ENCODE measurements around the gene GNB1. TPM values are rescaled to one million over a fixed set of nuclear protein-coding genes. Genes with fewer than 3 reads are reported as not detected.

Gene GNB1
- total and polyA plus RNA-seq, 2 experiments from 2014 or later = 134 to 175 TPM

Other genes with a start within 250 kb of the GNB1 start
- gene CDK11B, start 232.1 kb downstream of the GNB1 start, total RNA-seq = 7.5 and 10.1 TPM in 2 replicates
- gene CDK11B, start 232.1 kb downstream of the GNB1 start, polyA plus RNA-seq = 15.3 and 21.3 TPM in 2 replicates
- gene SLC35E2B, start 198.3 kb downstream of the GNB1 start, total RNA-seq = 46.7 and 48.2 TPM in 2 replicates
- 27.5 and 29.2 TPM in 2 replicates for gene SLC35E2B, start 198.3 kb downstream of the GNB1 start, polyA plus RNA-seq
- gene CDK11A, start 166.7 kb downstream of the GNB1 start, total RNA-seq = 9.2 and 19.5 TPM in 2 replicates
- gene CDK11A, start 166.7 kb downstream of the GNB1 start, polyA plus RNA-seq = 30.9 and 41.6 TPM in 2 replicates
- gene NADK, start 112.6 kb downstream of the GNB1 start, total RNA-seq = 46.9 and 67.5 TPM in 2 replicates
- gene NADK, start 112.6 kb downstream of the GNB1 start, polyA plus RNA-seq = 57.3 and 68.2 TPM in 2 replicates
- gene CALML6, start 24.2 kb upstream of the GNB1 start, total RNA-seq = 0.53 TPM in 1 of 2 replicates, not detected in the other
- 0.33 and 1.3 TPM in 2 replicates for gene CALML6, start 24.2 kb upstream of the GNB1 start, polyA plus RNA-seq
- 3.6 and 5.8 TPM in 2 replicates for gene TMEM52, start 28.2 kb upstream of the GNB1 start, total RNA-seq
- 5.3 and 5.8 TPM in 2 replicates for gene TMEM52, start 28.2 kb upstream of the GNB1 start, polyA plus RNA-seq
- not detected in 2 replicates for gene CFAP74, start 112.7 kb upstream of the GNB1 start, total RNA-seq
- 0.07 TPM in 1 of 2 replicates, not detected in the other for gene CFAP74, start 112.7 kb upstream of the GNB1 start, polyA plus RNA-seq
- gene GABRD, start 128.3 kb upstream of the GNB1 start, total RNA-seq = not detected in 2 replicates
- gene GABRD, start 128.3 kb upstream of the GNB1 start, polyA plus RNA-seq = not detected in 2 replicates
- gene PRKCZ, start 159.3 kb upstream of the GNB1 start, total RNA-seq = 41.0 and 45.6 TPM in 2 replicates
- 52.3 and 52.5 TPM in 2 replicates for gene PRKCZ, start 159.3 kb upstream of the GNB1 start, polyA plus RNA-seq